ENCODE measurements around the gene EFHC2. TPM values are rescaled to one million over a fixed set of nuclear protein-coding genes. Genes with fewer than 3 reads are reported as not detected.

The EFHC2 gene
- total and polyA plus RNA-seq, 11 donors: 1.8 to 15.6 (median 7.5) TPM

- Histone ChIP-seq H3K4me3 (no peak overlapping the region), H3K36me3 (no peaks in the 10 kb centered on the region), H3K27ac (no peak overlapping the region), H3K4me1 (no peaks in the 10 kb centered on the region), H3K27me3 (peaks cover 0 to 22% (median 0%) of the 10 kb centered on the region in 9 donors), H3K9me3 (peaks cover 0 to 4% (median 0%) of the 10 kb centered on the region in 12 donors)
- DNase-seq (no peak), ATAC-seq (no peak)
- TF ChIP-seq POLR2A (IDR thresholded peaks at IDR 0.05) (no peak), CTCF (IDR thresholded peaks at IDR 0.05) (no peak)
- intact Hi-C loops (cut with DNase I): no loop called here
- 39 to 57% (median 47%) methylated on average over 1 of the region's 1 CpG for WGBS, 4 donors
Measured at GRCh38 chrX:44167116-44167515, 176.4 kb downstream of the EFHC2 start.

GRCh38 chrX:44162964-44163475, 180.5 kb downstream of the EFHC2 start:
- no peak for ATAC-seq
- TF ChIP-seq POLR2A (IDR thresholded peaks at IDR 0.05): no peak
- TF ChIP-seq CTCF (IDR thresholded peaks at IDR 0.05): no peak

GRCh38 chrX:44157858-44158257, 185.6 kb downstream of the EFHC2 start:
- H3K27ac ChIP-seq: no peak overlapping the region
- H3K4me3 ChIP-seq: no peak overlapping the region
- H3K36me3 ChIP-seq: no peaks in the 10 kb centered on the region
- H3K9me3 ChIP-seq: no peaks in the 10 kb centered on the region
- intact Hi-C loops (cut with DNase I): no loop called here
- peaks cover 0 to 15% (median 0%) of the 10 kb centered on the region in 9 donors for H3K27me3 ChIP-seq
- 80 to 93% (median 87%) methylated on average over 2 of the region's 2 CpGs for WGBS, 4 donors
- DNase-seq (no peak), ATAC-seq (no peak)
- TF ChIP-seq CTCF (IDR thresholded peaks at IDR 0.05) (no peak), POLR2A (IDR thresholded peaks at IDR 0.05) (no peak)
- peaks cover 0 to 5% (median 0%) of the 10 kb centered on the region in 12 donors for H3K4me1 ChIP-seq

More at GRCh38 chrX:44162964-44163475, 180.5 kb downstream of the EFHC2 start:
- H3K36me3 ChIP-seq: no peaks in the 10 kb centered on the region
- H3K4me3 ChIP-seq: no peak overlapping the region
- no peak overlapping the region for H3K27ac ChIP-seq
- H3K27me3 ChIP-seq: peaks cover 0 to 12% (median 0%) of the 10 kb centered on the region in 9 donors
- intact Hi-C loops (cut with DNase I): no loop called here
- DNase-seq: no peak
- H3K9me3 ChIP-seq: no peaks in the 10 kb centered on the region
- H3K4me1 ChIP-seq: no peaks in the 10 kb centered on the region

GRCh38 chrX:44157283-44157682, 186.2 kb downstream of the EFHC2 start:
- Histone ChIP-seq H3K27me3 (peaks cover 0 to 15% (median 0%) of the 10 kb centered on the region in 9 donors), H3K4me1 (peaks cover 0 to 5% (median 0%) of the 10 kb centered on the region in 12 donors), H3K27ac (no peak overlapping the region), H3K4me3 (no peak overlapping the region), H3K36me3 (no peaks in the 10 kb centered on the region), H3K9me3 (no peaks in the 10 kb centered on the region)
- ATAC-seq: no peak
- TF ChIP-seq POLR2A (IDR thresholded peaks at IDR 0.05) (no peak), CTCF (IDR thresholded peaks at IDR 0.05) (no peak)
- intact Hi-C loops (cut with DNase I): no loop called here
- no peak for DNase-seq
